DMS53 (cell line): ENCODE results near the gene RAMP3.
"Not testable (repeated sequence)": the region's sequence is repeated elsewhere in the genome, so short reads cannot be mapped to it uniquely, and the experiment has no call there.

Experiments
- DNase-seq: peaks from one replicate; lab custom pipeline; 2025; lab: John Stamatoyannopoulos, UW

The RAMP3 gene

GRCh38 chr7:45132708-45133320 lies 24.8 kb upstream of the RAMP3 start:
- no peak for DNase-seq

- no peak for DNase-seq
Observed at GRCh38 chr7:45133352-45133751, 24.2 kb upstream of the RAMP3 start.

- no peak for DNase-seq
Observed at GRCh38 chr7:45133877-45134276, 23.7 kb upstream of the RAMP3 start.

GRCh38 chr7:45136106-45137060 lies 21.2 kb upstream of the RAMP3 start:
- DNase-seq, result peak; percentile 78

- DNase-seq, result no peak
Observed at GRCh38 chr7:45138433-45139267, 18.9 kb upstream of the RAMP3 start.

GRCh38 chr7:45140827-45141226 lies 16.8 kb upstream of the RAMP3 start:
- DNase-seq, result no peak

GRCh38 chr7:45143616-45144015 lies 14.0 kb upstream of the RAMP3 start:
- no peak for DNase-seq

GRCh38 chr7:45145881-45146280 lies 11.7 kb upstream of the RAMP3 start:
- no peak for DNase-seq

- peak; percentile 17 for DNase-seq
Observed at GRCh38 chr7:45146531-45147379, 10.8 kb upstream of the RAMP3 start.

GRCh38 chr7:45147858-45148652 lies 9.5 kb upstream of the RAMP3 start:
- peak; percentile 59 for DNase-seq

- peak; percentile 59 for DNase-seq
Observed at GRCh38 chr7:45148653-45148973, 9.0 kb upstream of the RAMP3 start.

- no peak for DNase-seq
Observed at GRCh38 chr7:45149606-45150005, 8.0 kb upstream of the RAMP3 start.

- DNase-seq, result no peak
Observed at GRCh38 chr7:45150199-45150598, 7.4 kb upstream of the RAMP3 start.

- no peak for DNase-seq
Observed at GRCh38 chr7:45151131-45151684, 6.4 kb upstream of the RAMP3 start.

- DNase-seq, result no peak
Observed at GRCh38 chr7:45151967-45152366, 5.6 kb upstream of the RAMP3 start.

GRCh38 chr7:45153233-45153632 lies 4.4 kb upstream of the RAMP3 start:
- no peak for DNase-seq

- DNase-seq, result not testable (repeated sequence)
Observed at GRCh38 chr7:45153861-45154260, 3.7 kb upstream of the RAMP3 start.

- DNase-seq, result no peak
Observed at GRCh38 chr7:45155357-45155900, 2.2 kb upstream of the RAMP3 start.

- DNase-seq, result no peak
Observed at GRCh38 chr7:45155941-45156340, 1.6 kb upstream of the RAMP3 start.
